A673 (cell line): ENCODE measurements around the gene GRIK4.

Source experiments
- EZH2 ChIP-seq: fragments of 200-600 bp; sonication (generic); IDR thresholded peaks from 2 replicates; pipeline ENCODE4 v1.6.1; 2017; ENCODE audit warnings: borderline replicate concordance, low read depth, mild to moderate bottlenecking, mixed read lengths, antibody characterized with exemption, low read length; ENCODE audit not compliant: poor library complexity, severe bottlenecking
- TF ChIP-seq, protein P1 (sequence below): fragments of 300-800, 200-600 bp; sonication (generic); conservative IDR thresholded peaks from 2 replicates; pipeline ENCODE4 v1.5.1; 2017; ENCODE audit warnings: low read depth, mild to moderate bottlenecking, antibody characterized with exemption, low read length, moderate library complexity, mixed read lengths

DNA sequence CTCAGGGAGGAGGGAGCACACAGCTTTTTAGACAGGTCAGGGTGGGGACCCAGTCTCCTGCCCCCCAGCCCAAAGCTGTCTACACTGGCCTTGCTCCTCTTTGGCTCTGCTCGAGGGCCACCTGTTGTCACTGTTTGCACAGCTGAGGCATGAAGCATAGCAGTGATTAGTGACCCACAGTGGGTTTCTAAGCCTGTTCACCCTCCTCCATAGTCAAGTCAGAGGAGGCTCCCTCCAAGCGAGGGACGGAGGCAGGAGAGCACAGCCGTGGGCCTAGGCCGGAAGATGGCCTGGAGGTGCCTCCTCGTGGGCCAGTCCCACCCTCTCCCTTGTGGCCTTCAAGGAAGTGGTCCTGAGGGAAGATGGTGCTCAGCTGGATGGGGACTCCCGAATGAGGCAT is 241.1 kb downstream of the GRIK4 start:
- TF ChIP-seq, protein P1, sequence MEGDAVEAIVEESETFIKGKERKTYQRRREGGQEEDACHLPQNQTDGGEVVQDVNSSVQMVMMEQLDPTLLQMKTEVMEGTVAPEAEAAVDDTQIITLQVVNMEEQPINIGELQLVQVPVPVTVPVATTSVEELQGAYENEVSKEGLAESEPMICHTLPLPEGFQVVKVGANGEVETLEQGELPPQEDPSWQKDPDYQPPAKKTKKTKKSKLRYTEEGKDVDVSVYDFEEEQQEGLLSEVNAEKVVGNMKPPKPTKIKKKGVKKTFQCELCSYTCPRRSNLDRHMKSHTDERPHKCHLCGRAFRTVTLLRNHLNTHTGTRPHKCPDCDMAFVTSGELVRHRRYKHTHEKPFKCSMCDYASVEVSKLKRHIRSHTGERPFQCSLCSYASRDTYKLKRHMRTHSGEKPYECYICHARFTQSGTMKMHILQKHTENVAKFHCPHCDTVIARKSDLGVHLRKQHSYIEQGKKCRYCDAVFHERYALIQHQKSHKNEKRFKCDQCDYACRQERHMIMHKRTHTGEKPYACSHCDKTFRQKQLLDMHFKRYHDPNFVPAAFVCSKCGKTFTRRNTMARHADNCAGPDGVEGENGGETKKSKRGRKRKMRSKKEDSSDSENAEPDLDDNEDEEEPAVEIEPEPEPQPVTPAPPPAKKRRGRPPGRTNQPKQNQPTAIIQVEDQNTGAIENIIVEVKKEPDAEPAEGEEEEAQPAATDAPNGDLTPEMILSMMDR: no peak
- no peak for TF ChIP-seq EZH2
